Activated CD4-positive, alpha-beta T cell treated with anti-CD3 and anti-CD28 coated beads, Interleukin-2, amount 50 U/mL, for 48 hours (primary cell): ENCODE data around the gene CDC42SE2.
A peak's percentile ranks its signal among the peaks of the same experiment; 100 is the strongest.
"Not testable (repeated sequence)": the region's sequence is repeated elsewhere in the genome, so short reads cannot be mapped to it uniquely, and the experiment has no call there.

Experiments used
- DNase-seq, 2 experiments: peaks; one replicate each; pipeline ENCODE4 v3.0.0-alpha.2; 2020

The CDC42SE2 gene

GRCh38 chr5:131252824-131253171 lies 11.1 kb upstream of the CDC42SE2 start:
- peak; percentile 69 to 79 for DNase-seq

- peak in 1 of 2 experiments; percentile 44 for DNase-seq
Measured at GRCh38 chr5:131254025-131254424, 9.8 kb upstream of the CDC42SE2 start.

- DNase-seq = no peak
Measured at GRCh38 chr5:131254741-131255140, 9.1 kb upstream of the CDC42SE2 start.

- DNase-seq = peak in 1 of 2 experiments; percentile 11
Measured at GRCh38 chr5:131256507-131256823, 7.4 kb upstream of the CDC42SE2 start.

GRCh38 chr5:131258733-131259132 lies 5.1 kb upstream of the CDC42SE2 start:
- DNase-seq = no peak

GRCh38 chr5:131259326-131259725 lies 4.5 kb upstream of the CDC42SE2 start:
- no peak for DNase-seq

GRCh38 chr5:131260895-131261294 lies 3.0 kb upstream of the CDC42SE2 start:
- DNase-seq = no peak

- no peak for DNase-seq
Measured at GRCh38 chr5:131261483-131261882, 2.4 kb upstream of the CDC42SE2 start.

- no peak for DNase-seq
Measured at GRCh38 chr5:131262953-131263541, 806 bp upstream of the CDC42SE2 start.

GRCh38 chr5:131264451-131265099 lies 722 bp downstream of the CDC42SE2 start:
- DNase-seq = peak; percentile 52 to 59

- no peak for DNase-seq
Measured at GRCh38 chr5:131265311-131265803, 1.5 kb downstream of the CDC42SE2 start.

GRCh38 chr5:131266370-131267060 lies 2.7 kb downstream of the CDC42SE2 start:
- DNase-seq = peak in 1 of 2 experiments; percentile 52

GRCh38 chr5:131268758-131269370 lies 5.0 kb downstream of the CDC42SE2 start:
- DNase-seq = no peak

GRCh38 chr5:131270809-131271208 lies 7.0 kb downstream of the CDC42SE2 start:
- DNase-seq = no peak

GRCh38 chr5:131271888-131272287 lies 8.0 kb downstream of the CDC42SE2 start:
- DNase-seq = not testable (repeated sequence)

- DNase-seq = no peak
Measured at GRCh38 chr5:131272307-131272706, 8.5 kb downstream of the CDC42SE2 start.

GRCh38 chr5:131272724-131273123 lies 8.9 kb downstream of the CDC42SE2 start:
- no peak for DNase-seq

- no peak for DNase-seq
Measured at GRCh38 chr5:131274326-131275063, 10.6 kb downstream of the CDC42SE2 start.

GRCh38 chr5:131276072-131276471 lies 12.2 kb downstream of the CDC42SE2 start:
- no peak for DNase-seq

GRCh38 chr5:131277447-131277846 lies 13.6 kb downstream of the CDC42SE2 start:
- DNase-seq = no peak

GRCh38 chr5:131277875-131278740 lies 14.3 kb downstream of the CDC42SE2 start:
- DNase-seq = no peak

- not testable (repeated sequence) for DNase-seq
Measured at GRCh38 chr5:131278741-131279124, 14.9 kb downstream of the CDC42SE2 start.
